HuH-7 (cell line): Measurements from ENCODE around the gene CTRL.
"Not testable (repeated sequence)": the region's sequence is repeated elsewhere in the genome, so short reads cannot be mapped to it uniquely, and the experiment has no call there.

Experiments
- DNase-seq: peaks from one replicate; pipeline ENCODE4 v3.0.0; 2011; ENCODE audit warnings: low spot score

CTRL gene

GRCh38 chr16:67931712-67932461 lies at the start of gene CTRL:
TSS of gene CTRL (minus strand) at chr16:67931862. CDS start at chr16:67931852, 10 bp downstream.
- DNase-seq: no peak

GRCh38 chr16:67979955-67980678 lies 48.5 kb upstream of the CTRL start, which contains the start of gene DPEP3:
TSS of gene DPEP3 (minus strand) at chr16:67980499. CDS start at chr16:67980380, 119 bp downstream.
- no peak for DNase-seq

- no peak for DNase-seq
Observed at GRCh38 chr16:67977469-67978227, 46.0 kb upstream of the CTRL start.

GRCh38 chr16:67977005-67977404 lies 45.3 kb upstream of the CTRL start:
- DNase-seq: no peak

- no peak for DNase-seq
Observed at GRCh38 chr16:67976205-67976604, 44.5 kb upstream of the CTRL start.

- DNase-seq: no peak
Observed at GRCh38 chr16:67975321-67976105, 43.9 kb upstream of the CTRL start.

GRCh38 chr16:67972285-67972684 lies 40.6 kb upstream of the CTRL start:
- not testable (repeated sequence) for DNase-seq

- no peak for DNase-seq
Observed at GRCh38 chr16:67971111-67971510, 39.4 kb upstream of the CTRL start.

- DNase-seq: peak; percentile 73
Observed at GRCh38 chr16:67969254-67970039, 37.8 kb upstream of the CTRL start.

- peak; percentile 99 for DNase-seq
Observed at GRCh38 chr16:67968400-67969253, 37.0 kb upstream of the CTRL start, which contains the start of gene SLC12A4. TSS of gene SLC12A4 (minus strand) at chr16:67968637. CDS start at chr16:67968553, 84 bp downstream.

- peak; percentile 69 for DNase-seq
Observed at GRCh38 chr16:67967958-67968399, 36.3 kb upstream of the CTRL start.

- no peak for DNase-seq
Observed at GRCh38 chr16:67967183-67967957, 35.7 kb upstream of the CTRL start.

- no peak for DNase-seq
Observed at GRCh38 chr16:67966549-67967182, 35.0 kb upstream of the CTRL start.

- no peak for DNase-seq
Observed at GRCh38 chr16:67965668-67966548, 34.2 kb upstream of the CTRL start.

- no peak for DNase-seq
Observed at GRCh38 chr16:67964477-67965131, 32.9 kb upstream of the CTRL start.

- DNase-seq: no peak
Observed at GRCh38 chr16:67963662-67964321, 32.1 kb upstream of the CTRL start.
